ENCODE results near the gene PTPRN2. TPM values are rescaled to one million over a fixed set of nuclear protein-coding genes. Genes with fewer than 3 reads are reported as not detected.
A peak's percentile ranks its signal among the peaks of the same experiment; 100 is the strongest.

The PTPRN2 gene
- total and polyA plus RNA-seq, 2 of the 8 experiments (the other 6 are each of a cell fraction or from before 2014, with no cell fraction given): 2.6 to 4.5 TPM

DNA sequence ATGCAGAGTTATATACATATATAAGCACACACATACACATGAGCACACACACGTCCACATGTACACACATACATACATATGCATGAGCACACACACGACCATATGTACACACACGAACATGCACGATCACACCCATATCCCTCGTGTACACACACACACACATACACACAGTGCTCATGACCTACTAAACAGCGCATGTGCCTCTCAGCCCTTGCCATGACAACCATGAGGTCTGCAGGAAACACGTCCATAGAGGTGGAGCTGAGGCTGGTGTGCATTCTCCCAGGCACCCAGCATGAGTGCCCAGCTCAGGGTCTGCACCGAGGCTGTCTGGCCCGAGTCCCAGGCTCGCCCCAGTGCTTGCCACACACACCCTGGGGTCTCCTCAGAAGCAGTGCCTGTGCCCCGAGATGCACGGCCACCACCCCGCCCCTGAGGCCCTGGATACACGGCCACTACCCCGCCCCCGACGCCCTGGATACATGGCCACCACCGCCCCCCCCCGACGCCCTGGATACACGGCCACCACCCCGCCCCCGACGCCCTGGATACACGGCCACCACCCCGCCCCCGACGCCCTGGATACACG, 721.2 kb downstream of the PTPRN2 start:
- Histone ChIP-seq H3K4me3 (ENCODE audit: extremely low read depth in 1 of 4, insufficient read depth in 2 of 4, low read depth in 3 of 4, low read length in 4 of 4) (no peak overlapping the region), H3K14ac (ENCODE audit: insufficient read length) (no peak overlapping the region), H3K27ac (ENCODE audit: low read depth, low read length) (no peak overlapping the region), H3K56ac (replicated peaks; ENCODE audit: insufficient read length, low read depth, low read length) (no peak overlapping the region), H3K27me3 (replicated peaks in 1 of 4; ENCODE audit: control insufficient read depth in 3 of 4, extremely low read depth in 1 of 4, insufficient read depth in 3 of 4, low read length in 3 of 4) (no peaks in the 10 kb centered on the region), H3K36me3 (ENCODE audit: control insufficient read depth in 2 of 4, insufficient read depth in 4 of 4, low read length in 3 of 4) (no peaks in the 10 kb centered on the region), H2AFZ (ENCODE audit: low read length) (no peak overlapping the region), H3K9me3 (ENCODE audit: insufficient read depth in 2 of 2, low read depth in 1 of 2, low read length in 1 of 2) (peaks cover 15 to 19% of the 10 kb centered on the region in 2 experiments; a peak in 3 of 4 replicates), H2AK5ac (ENCODE audit: low read depth, low read length) (0 out of 2 replicates have a peak overlapping the region, but pooled peaks have one; percentile 91), H3K4ac (replicated peaks; ENCODE audit: insufficient read length, low read depth, low read length) (no peak overlapping the region), H2BK20ac (ENCODE audit: low read length) (no peak overlapping the region), H3K23ac (ENCODE audit: insufficient read length) (no peak overlapping the region), H2BK5ac (ENCODE audit: low read depth, low read length) (no peak overlapping the region), H4K91ac (replicated peaks; ENCODE audit: insufficient read length, low read length) (no peak overlapping the region), H2BK120ac (replicated peaks; ENCODE audit: low read depth, low read length) (no peak overlapping the region), H3K23me2 (ENCODE audit: low read depth, low read length) (no peaks in the 10 kb centered on the region), H3K4me2 (ENCODE audit: insufficient read depth in 1 of 2, low read depth in 2 of 2, low read length in 2 of 2) (no peak overlapping the region), H3K9ac (replicated peaks in 1 of 4; ENCODE audit: extremely low read depth in 1 of 4, low read depth in 3 of 4, low read length in 3 of 4) (peak overlapping the region in 1 of 4 experiments; percentile 8; a peak in 1 of 7 replicates), H3K79me1 (ENCODE audit: low read depth, low read length) (no peaks in the 10 kb centered on the region), H4K20me1 (replicated peaks in 1 of 2; ENCODE audit: control insufficient read depth in 1 of 2, insufficient read depth in 2 of 2, low read length in 2 of 2) (peaks cover 0 to 2% of the 10 kb centered on the region in 2 experiments), H4K5ac (ENCODE audit: insufficient read length, low read depth, low read length) (no peak overlapping the region), H3K18ac (ENCODE audit: extremely low read depth, low read length) (no peak overlapping the region; the same call in 1 of the 2 replicates), H2BK12ac (ENCODE audit: low read depth, low read length) (peak overlapping the region; percentile 93; the same call in 1 of the 2 replicates), H2BK15ac (ENCODE audit: low read length) (no peak overlapping the region), H4K8ac (ENCODE audit: extremely low read depth, insufficient read depth, low read length) (no peak overlapping the region), H3K79me2 (ENCODE audit: control insufficient read depth in 1 of 2, insufficient read depth in 2 of 2, low read length in 2 of 2) (no peaks in the 10 kb centered on the region), H3K4me1 (replicated peaks in 1 of 4; ENCODE audit: control insufficient read depth in 3 of 4, insufficient read depth in 4 of 4, low read length in 3 of 4) (no peaks in the 10 kb centered on the region; a peak in 1 of 7 replicates)
- FAIRE-seq: no peak
- 84% methylated on average over 10 of the region's 29 CpGs; no CpG with 5 or more reads in 1 of the 2 experiments for WGBS, 2 experiments (ENCODE audit: extremely low coverage in 1 of 2, insufficient coverage in 1 of 2, insufficient read length in 1 of 2, insufficient replicate concordance in 2 of 2, low coverage in 1 of 2, low lambda C conversion rate in 2 of 2, missing lambda C conversion rate in 1 of 2)
- DNase-seq (ENCODE audit: low read depth in 1 of 2, low spot score in 2 of 2): no peak
- TF ChIP-seq TBP (IDR thresholded peaks at IDR 0.05; ENCODE audit: low read depth, low read length) (no peak), SIX5 (IDR thresholded peaks at IDR 0.05; ENCODE audit: low read depth, low read length) (no peak), CHD2 (IDR thresholded peaks at IDR 0.05; ENCODE audit: low read length) (no peak), SP1 (IDR thresholded peaks at IDR 0.05; ENCODE audit: low read depth, low read length) (no peak), JUN (IDR thresholded peaks at IDR 0.05; ENCODE audit: low read depth, low read length) (no peak), RXRA (IDR thresholded peaks at IDR 0.05; ENCODE audit: insufficient read depth, low read depth, low read length) (no peak), BACH1 (IDR thresholded peaks at IDR 0.05; ENCODE audit: low read length) (no peak), SIN3A (conservative IDR thresholded peaks at IDR 0.05 in 1 of 2, IDR thresholded peaks at IDR 0.05 in 1 of 2; ENCODE audit: low read depth in 1 of 2, low read length in 2 of 2) (no peak), CHD1 (IDR thresholded peaks at IDR 0.05; ENCODE audit: low read depth, low read length) (no peak), SRF (IDR thresholded peaks at IDR 0.05; ENCODE audit: low read depth, low read length) (no peak), SP2 (IDR thresholded peaks at IDR 0.05; ENCODE audit: low read length) (no peak), TEAD4 (IDR thresholded peaks at IDR 0.05; ENCODE audit: low read depth, low read length) (no peak), HDAC6 (IDR thresholded peaks at IDR 0.05; ENCODE audit: low read depth, low read length) (no peak)
- CTCF ChIA-PET (ENCODE audit: partially characterized antibody): no interaction called here
- POLR2A ChIA-PET (ENCODE audit: partially characterized antibody): no interaction called here

All from H1 (cell line).